Esophagus muscularis mucosa (tissue), 4 donors: ENCODE results near the gene OGA. TPM values are rescaled to one million over a fixed set of nuclear protein-coding genes. Genes with fewer than 3 reads are reported as not detected.

ENCODE experiments used
- DNase-seq: peaks from one replicate; pipeline ENCODE4 v3.0.0-alpha.2; 2017; ENCODE audit errors: extremely low spot score
- H3K27ac ChIP-seq, 4 donors: fragments of 200-600 bp; sonication (generic); replicated peaks in 1 of 4; 1 replicate in 3 of 4; 2 replicates in 1 of 4; pipeline ENCODE4 v1.5.1; 2016 to 2019; ENCODE audit warnings: mild to moderate bottlenecking in 1 of 4
- H3K27me3 ChIP-seq, 4 donors: fragments of 200-600 bp; sonication (generic); one replicate each; pipeline versions ENCODE4 v1.5.1 to v1.6.0; 2016 to 2019
- H3K36me3 ChIP-seq, 4 donors: fragments of 200-600 bp; sonication (generic); one replicate each; pipeline ENCODE4 v1.5.1; 2016 to 2019
- H3K4me1 ChIP-seq, 4 donors: fragments of 200-600 bp; sonication (generic); one replicate each; pipeline ENCODE4 v1.5.1; 2016 to 2019
- H3K4me3 ChIP-seq, 4 donors: fragments of 200-600 bp; sonication (generic); 1 replicate in 2 of 4; 2 replicates in 2 of 4; pipeline ENCODE4 v1.5.1; 2016 to 2019; ENCODE audit warnings: mild to moderate bottlenecking in 4 of 4, moderate library complexity in 1 of 4
- H3K9me3 ChIP-seq, 4 donors: fragments of 200-600 bp; sonication (generic); 1 replicate in 3 of 4; 2 replicates in 1 of 4; pipeline ENCODE4 v1.5.1; 2016 to 2019
- CTCF ChIP-seq, 3 experiments: fragments of 200-600 bp in 2 of 3; fragments of 450-650 bp in 1 of 3; sonication (generic) in 2 of 3; IDR thresholded peaks; one replicate each; pipeline ENCODE4 v1.5.1; 2017 to 2019; ENCODE audit warnings: antibody characterized with exemption in 3 of 3, mild to moderate bottlenecking in 2 of 3, moderate library complexity in 1 of 3
- EP300 ChIP-seq: sonication (generic); formaldehyde crosslinking; IDR thresholded peaks from one replicate; pipeline ENCODE4 v1.6.1; 2017; ENCODE audit warnings: antibody characterized with exemption
- POLR2A ChIP-seq: fragments of 450-650 bp; IDR thresholded peaks from one replicate; pipeline ENCODE4 v1.6.1; 2017; ENCODE audit warnings: antibody characterized with exemption, moderate library complexity, mild to moderate bottlenecking, low read depth
- POLR2AphosphoS5 ChIP-seq, 2 donors: sonication (generic); formaldehyde crosslinking; IDR thresholded peaks; one replicate each; pipeline ENCODE4 v1.6.1; 2017; ENCODE audit warnings: antibody characterized with exemption in 2 of 2
- WGBS: methylation state at CpG from one replicate; pipeline ENCODE4 v1.1.5; 2018; 5-methylcytosine and 5-hydroxymethylcytosine counted together
- intact Hi-C: fragments of 100-400 bp; cut with DNase I; formaldehyde crosslinking; loops from one replicate; pipeline ENCODE4 v1.15.1; 2023
- total RNA-seq, 4 donors: library from RNA; depleted of rRNA; stranded (reverse); fragments of >200 nt; gene quantifications; one replicate each; pipeline versions ENCODE4 v1.1.0 to v1.2.1, GENCODE V29; 2016

The OGA gene
- total RNA-seq, 4 donors from 2014 or later: 85.4 to 131 (median 101) TPM

- peaks cover 0 to 32% (median 16%) of the 10 kb centered on the region in 4 donors for H3K27me3 ChIP-seq
- DNase-seq: no peak
- 75% methylated on average over 7 of the region's 7 CpGs for WGBS
- TF ChIP-seq POLR2AphosphoS5 (IDR thresholded peaks at IDR 0.05) (no peak), CTCF (IDR thresholded peaks at IDR 0.05) (no peak), EP300 (no peak), POLR2A (no peak)
- H3K36me3 ChIP-seq: peaks cover 9 to 28% (median 27%) of the 10 kb centered on the region in 4 donors
- H3K9me3 ChIP-seq: no peaks in the 10 kb centered on the region
- H3K4me3 ChIP-seq: no peak overlapping the region
- intact Hi-C loops: loop anchor here (5.0 kb wide), 3 partner anchors 36 to 226 kb away; partner anchors contain the start of gene OGA
- H3K27ac ChIP-seq: no peak overlapping the region
- H3K4me1 ChIP-seq: peaks cover 42 to 66% (median 59%) of the 10 kb centered on the region in 4 donors
Measured at GRCh38 chr10:101781655-101781983, 36.6 kb downstream of the OGA start.

GRCh38 chr10:101780818-101781654, 37.2 kb downstream of the OGA start:
- intact Hi-C loops: loop anchor here (5.0 kb wide), 3 partner anchors 36 to 226 kb away; partner anchors contain the start of gene OGA
- Histone ChIP-seq H3K36me3 (peaks cover 3 to 22% (median 21%) of the 10 kb centered on the region in 4 donors), H3K4me3 (no peak overlapping the region), H3K27ac (no peak overlapping the region), H3K9me3 (no peaks in the 10 kb centered on the region), H3K4me1 (peaks cover 46 to 72% (median 65%) of the 10 kb centered on the region in 4 donors), H3K27me3 (peaks cover 0 to 38% (median 21%) of the 10 kb centered on the region in 4 donors)
- DNase-seq: no peak
- WGBS: 36% methylated on average over 5 of the region's 14 CpGs
- TF ChIP-seq POLR2AphosphoS5 (IDR thresholded peaks at IDR 0.05): no peak
- no peak for TF ChIP-seq EP300
- peak; percentile 77 to 96 (median 78) for TF ChIP-seq CTCF (IDR thresholded peaks at IDR 0.05)
- TF ChIP-seq POLR2A: no peak

- TF ChIP-seq EP300 (no peak), POLR2A (no peak), CTCF (IDR thresholded peaks at IDR 0.05) (no peak), POLR2AphosphoS5 (IDR thresholded peaks at IDR 0.05) (no peak)
- Histone ChIP-seq H3K4me1 (peaks cover 49 to 79% (median 72%) of the 10 kb centered on the region in 4 donors), H3K27ac (no peak overlapping the region), H3K36me3 (peaks cover 0 to 15% (median 14%) of the 10 kb centered on the region in 4 donors), H3K27me3 (peaks cover 3 to 46% (median 25%) of the 10 kb centered on the region in 4 donors), H3K9me3 (no peaks in the 10 kb centered on the region), H3K4me3 (peak overlapping the region; percentile 45 to 59 (median 51))
- intact Hi-C loops: loop anchor here (5.0 kb wide), 3 partner anchors 37 to 227 kb away; partner anchors contain the start of gene OGA
- WGBS: 23% methylated on average over 16 of the region's 17 CpGs
- DNase-seq: no peak
Measured at GRCh38 chr10:101780187-101780817, 37.9 kb downstream of the OGA start.

- Histone ChIP-seq H3K4me1 (peaks cover 54 to 82% (median 77%) of the 10 kb centered on the region in 4 donors), H3K4me3 (peak overlapping the region; percentile 45 to 59 (median 51)), H3K36me3 (peaks cover 0 to 8% (median 7%) of the 10 kb centered on the region in 4 donors), H3K27ac (no peak overlapping the region), H3K27me3 (peaks cover 8 to 52% (median 31%) of the 10 kb centered on the region in 4 donors), H3K9me3 (no peaks in the 10 kb centered on the region)
- no peak for TF ChIP-seq EP300
- peak in 2 of 3 experiments; percentile 68 to 83 for TF ChIP-seq CTCF (IDR thresholded peaks at IDR 0.05)
- TF ChIP-seq POLR2AphosphoS5 (IDR thresholded peaks at IDR 0.05): peak in 1 of 2 donors; percentile 26
- no peak for DNase-seq
- WGBS: 6% methylated on average over 19 of the region's 51 CpGs
- intact Hi-C loops: loop anchor here (5.0 to 10.0 kb wide), 4 partner anchors 38 to 565 kb away; partner anchors contain the start of gene OGA
Measured at GRCh38 chr10:101779544-101780186, 38.6 kb downstream of the OGA start.
